Adrenal gland (tissue), 12 donors: Measurements from ENCODE around the gene TSPAN18. TPM values are rescaled to one million over a fixed set of nuclear protein-coding genes. Genes with fewer than 3 reads are reported as not detected.
A peak's percentile ranks its signal among the peaks of the same experiment; 100 is the strongest.

Experiments
- DNase-seq, 7 donors: peaks; one replicate each; pipeline ENCODE4 v3.0.0-alpha.2; 2019 to 2020
- H3K27ac ChIP-seq, 5 donors: fragments of 200-600 bp; sonication (generic) in 4 of 5; 1 replicate in 3 of 5; 2 replicates in 2 of 5; pipeline versions ENCODE4 v1.5.1 to v1.8.0; 2016 to 2020; ENCODE audit warnings: mild to moderate bottlenecking in 1 of 5
- H3K27me3 ChIP-seq: fragments of 200-600 bp; 2 replicates; pipeline ENCODE4 v1.8.0; 2021
- H3K36me3 ChIP-seq, 2 donors: fragments of 200-600 bp; replicated peaks in 1 of 2; 1 replicate in 1 of 2; 2 replicates in 1 of 2; pipeline versions ENCODE4 v1.5.1 to v1.8.0; 2018 to 2022
- H3K4me1 ChIP-seq, 2 donors: fragments of 200-600 bp; replicated peaks in 1 of 2; 1 replicate in 1 of 2; 2 replicates in 1 of 2; pipeline versions ENCODE4 v1.5.1 to v1.8.0; 2018 to 2021
- H3K4me3 ChIP-seq, 4 donors: fragments of 200-600 bp; sonication (generic) in 3 of 4; one replicate each; pipeline ENCODE4 v1.5.1; 2016 to 2018
- H3K9me3 ChIP-seq, 3 donors: fragments of 200-600 bp; sonication (generic) in 1 of 3; replicated peaks in 1 of 3; 1 replicate in 2 of 3; 2 replicates in 1 of 3; pipeline versions ENCODE4 v1.5.1 to v1.8.0; 2016 to 2021
- POLR2A ChIP-seq, 2 donors: fragments of 450-650 bp; IDR thresholded peaks; one replicate each; pipeline ENCODE4 v1.6.1; 2017; ENCODE audit warnings: antibody characterized with exemption in 2 of 2, mild to moderate bottlenecking in 2 of 2, moderate library complexity in 1 of 2
- WGBS, 4 donors: extraction: QIAGEN DNeasy Blood & Tissue Kit in 2 of 4; methylation state at CpG; one replicate each; pipeline versions ENCODE4 v1.1.5 to v1.1.7; 2013 to 2017; 5-methylcytosine and 5-hydroxymethylcytosine counted together
- intact Hi-C, 2 donors: fragments of 100-400 bp; cut with DNase I; formaldehyde crosslinking; loops; one replicate each; pipeline versions ENCODE4 v1.14.1 to v1.15.0; 2022 to 2023
- polyA plus RNA-seq, 3 donors: library from polyadenylated mRNA; stranded (reverse); fragments of 200-250 nt in 2 of 3; fragments of 350-450 nt in 1 of 3; fragmentation: Illumina TruSeq in 1 of 3; extraction: RNeasy Lipid Tissue Mini Kit (QIAGEN cat#74804) in 1 of 3; gene quantifications; one replicate each; pipeline ENCODE4 v1.2.3, GENCODE V29; 2013 to 2014
- total RNA-seq, 9 donors: library from RNA; depleted of rRNA in 4 of 9; stranded (reverse); fragments of >200 nt in 4 of 9; fragments of 120-200 nt in 1 of 9; fragmentation: NEBNext Ultra II Directional in 1 of 9; extraction: Animal tissue kit (Norgen Biotek cat#: 25700) in 1 of 9; gene quantifications; one replicate each; pipeline versions ENCODE4 v1.1.0 to v1.2.4, GENCODE V29; 2013 to 2023
- TF ChIP-seq, protein P1 (sequence below), 6 experiments: fragments of 450-650 bp in 4 of 6; fragments of 200-600 bp in 2 of 6; sonication (generic) in 1 of 6; IDR thresholded peaks; 1 replicate in 5 of 6; 2 replicates in 1 of 6; pipeline versions ENCODE4 v1.5.1 to v1.8.0; 2016 to 2021; ENCODE audit warnings: antibody characterized with exemption in 6 of 6, mild to moderate bottlenecking in 2 of 6, moderate library complexity in 1 of 6
- donor health status: healthy with polysubstance abuse.
- donor health status: Bipolar disorder and iron deficiency.
- donor health status: DM: yes; HTN: yes; CAD: no.
- donor health status: DM: no; HTN: no; CAD: no.
- donor health status: DM: no; HTN: no; CAD: no.
- donor health status: DM: yes; HTN: yes; CAD: no.

The TSPAN18 gene
- total and polyA plus RNA-seq, 12 donors, result 24.5 to 168 (median 58.4) TPM

DNA sequence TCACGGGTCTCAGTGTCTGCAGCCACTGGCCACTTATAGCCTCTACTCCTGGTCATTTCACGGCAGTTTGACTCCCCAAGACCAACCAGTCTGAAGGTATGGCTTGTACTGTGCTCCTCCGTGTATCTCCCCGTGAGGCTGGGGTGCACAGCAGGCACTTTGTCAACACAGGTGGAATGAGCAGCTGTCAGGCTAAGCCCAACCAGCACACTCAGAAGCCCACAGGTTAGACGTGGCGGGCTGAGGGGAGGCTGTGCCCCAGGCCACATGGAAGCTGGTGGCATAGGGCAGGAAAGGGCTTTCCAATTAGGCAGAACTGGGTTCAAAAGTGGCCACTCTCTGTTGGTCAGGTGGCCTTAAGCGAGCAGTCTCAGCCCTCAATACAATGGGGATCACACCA is 216.9 kb downstream of the TSPAN18 start:
- H3K4me3 ChIP-seq, result no peak overlapping the region
- intact Hi-C loops, result no loop called here
- WGBS, 4 donors, result 78 to 86% (median 83%) methylated on average over 3 to 7 of the region's 7 CpGs
- peaks cover 0 to 4% of the 10 kb centered on the region in 2 donors for H3K4me1 ChIP-seq
- no peaks in the 10 kb centered on the region for H3K27me3 ChIP-seq
- no peak for DNase-seq
- H3K9me3 ChIP-seq, result no peaks in the 10 kb centered on the region
- H3K36me3 ChIP-seq, result no peaks in the 10 kb centered on the region
- no peak overlapping the region for H3K27ac ChIP-seq
- TF ChIP-seq POLR2A (IDR thresholded peaks at IDR 0.05), result no peak
- TF ChIP-seq, protein P1, sequence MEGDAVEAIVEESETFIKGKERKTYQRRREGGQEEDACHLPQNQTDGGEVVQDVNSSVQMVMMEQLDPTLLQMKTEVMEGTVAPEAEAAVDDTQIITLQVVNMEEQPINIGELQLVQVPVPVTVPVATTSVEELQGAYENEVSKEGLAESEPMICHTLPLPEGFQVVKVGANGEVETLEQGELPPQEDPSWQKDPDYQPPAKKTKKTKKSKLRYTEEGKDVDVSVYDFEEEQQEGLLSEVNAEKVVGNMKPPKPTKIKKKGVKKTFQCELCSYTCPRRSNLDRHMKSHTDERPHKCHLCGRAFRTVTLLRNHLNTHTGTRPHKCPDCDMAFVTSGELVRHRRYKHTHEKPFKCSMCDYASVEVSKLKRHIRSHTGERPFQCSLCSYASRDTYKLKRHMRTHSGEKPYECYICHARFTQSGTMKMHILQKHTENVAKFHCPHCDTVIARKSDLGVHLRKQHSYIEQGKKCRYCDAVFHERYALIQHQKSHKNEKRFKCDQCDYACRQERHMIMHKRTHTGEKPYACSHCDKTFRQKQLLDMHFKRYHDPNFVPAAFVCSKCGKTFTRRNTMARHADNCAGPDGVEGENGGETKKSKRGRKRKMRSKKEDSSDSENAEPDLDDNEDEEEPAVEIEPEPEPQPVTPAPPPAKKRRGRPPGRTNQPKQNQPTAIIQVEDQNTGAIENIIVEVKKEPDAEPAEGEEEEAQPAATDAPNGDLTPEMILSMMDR (IDR thresholded peaks at IDR 0.05), result no peak

DNA sequence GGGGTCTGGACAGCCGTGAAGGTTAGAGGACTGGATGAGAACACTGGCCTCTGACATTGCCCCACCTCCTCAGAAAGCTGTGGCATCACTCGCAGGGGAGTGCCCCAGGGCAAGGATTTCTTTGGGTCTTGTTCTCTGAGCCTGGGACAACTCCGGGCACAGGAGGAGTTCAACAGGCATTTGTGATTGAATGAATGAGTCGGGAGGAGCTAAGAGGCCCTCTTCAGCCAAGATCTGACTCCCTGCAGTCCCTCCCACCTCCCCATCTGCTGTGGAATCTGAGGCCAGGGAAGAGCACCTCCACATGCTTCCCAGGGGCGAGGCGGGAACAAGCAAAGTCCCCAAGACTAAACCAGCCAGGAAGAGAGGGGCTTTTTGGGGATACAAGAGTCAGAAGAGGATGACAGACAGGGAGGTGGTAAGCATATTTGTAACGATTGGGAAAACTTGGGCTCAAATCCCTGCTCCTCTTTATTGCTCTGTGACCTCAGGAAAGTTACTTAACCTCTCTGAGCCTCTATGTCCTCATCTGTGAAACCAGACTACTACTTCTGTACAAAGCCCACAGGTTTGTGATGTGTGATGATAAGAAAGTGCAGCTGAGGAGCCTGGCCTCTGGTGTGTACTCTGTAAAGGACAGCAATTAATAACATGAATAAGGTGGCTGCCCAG is 217.6 kb downstream of the TSPAN18 start:
- DNase-seq, result no peak
- intact Hi-C loops, result no loop called here
- Histone ChIP-seq H3K4me3 (no peak overlapping the region), H3K36me3 (no peaks in the 10 kb centered on the region), H3K27me3 (no peaks in the 10 kb centered on the region), H3K4me1 (peaks cover 0 to 4% of the 10 kb centered on the region in 2 donors), H3K9me3 (no peaks in the 10 kb centered on the region), H3K27ac (no peak overlapping the region)
- WGBS, 4 donors, result 64 to 73% (median 67%) methylated on average over 7 of the region's 7 CpGs
- TF ChIP-seq, protein P1 (IDR thresholded peaks at IDR 0.05), result no peak
- TF ChIP-seq POLR2A (IDR thresholded peaks at IDR 0.05), result no peak

DNA sequence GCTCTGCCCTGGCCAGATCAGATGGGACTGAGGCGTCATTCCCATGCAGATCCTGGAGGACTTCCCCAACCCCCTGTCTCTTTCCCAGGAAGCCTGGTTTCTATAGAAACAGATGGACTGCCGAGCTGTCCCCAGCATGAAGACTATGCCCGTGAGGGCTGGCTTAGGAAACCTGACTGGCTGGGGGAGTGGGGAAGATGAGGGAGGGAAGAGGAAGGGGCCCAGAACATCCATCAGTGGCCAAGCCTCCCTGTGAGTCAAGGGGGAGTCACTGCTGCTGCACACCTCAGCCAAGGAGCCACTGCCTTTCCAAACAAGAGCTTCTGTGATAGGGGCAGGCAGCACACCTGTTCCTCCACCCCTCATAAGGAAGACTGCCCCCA is 218.1 kb downstream of the TSPAN18 start:
- H3K27ac ChIP-seq, result no peak overlapping the region
- H3K4me1 ChIP-seq, result peaks cover under 1 to 4% of the 10 kb centered on the region in 2 donors
- WGBS, 4 donors, result 44 to 76% (median 47%) methylated on average over 2 to 3 of the region's 3 CpGs

DNA sequence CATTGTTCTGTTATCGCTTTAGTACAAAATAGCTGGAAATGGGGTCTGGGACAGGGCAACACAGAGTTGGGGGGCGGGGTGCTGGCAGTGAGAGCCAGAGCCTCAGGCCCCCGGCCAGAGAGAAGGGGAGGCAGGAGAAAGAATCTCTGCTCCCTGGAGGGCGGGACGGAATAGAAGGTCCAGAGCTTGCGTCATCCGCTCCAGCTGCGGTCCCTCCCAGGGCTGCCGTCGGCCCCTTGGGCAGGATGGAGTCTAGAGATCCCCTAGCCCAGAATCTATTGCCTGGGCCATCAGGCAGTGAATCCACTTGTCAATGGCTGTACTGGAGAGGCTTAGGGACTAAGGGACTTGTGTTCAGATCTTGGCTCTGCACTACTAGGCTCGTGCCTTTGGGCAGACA is 218.9 kb downstream of the TSPAN18 start:
- Histone ChIP-seq H3K4me1 (peaks cover 4 to 8% of the 10 kb centered on the region in 2 donors), H3K27ac (peak overlapping the region in 1 of 5 donors; percentile 76), H3K4me3 (no peak overlapping the region), H3K36me3 (no peaks in the 10 kb centered on the region), H3K27me3 (no peaks in the 10 kb centered on the region), H3K9me3 (no peaks in the 10 kb centered on the region)
- 64 to 85% (median 83%) methylated on average over 8 to 11 of the region's 11 CpGs for WGBS, 4 donors
- intact Hi-C loops, result no loop called here
- TF ChIP-seq, protein P1 (IDR thresholded peaks at IDR 0.05), result no peak
- peak in 1 of 7 donors; percentile 18 for DNase-seq

More for the DNA sequence above, 218.1 kb downstream of the TSPAN18 start:
- no peaks in the 10 kb centered on the region for H3K27me3 ChIP-seq
- no peaks in the 10 kb centered on the region for H3K36me3 ChIP-seq
- no peaks in the 10 kb centered on the region for H3K9me3 ChIP-seq
- intact Hi-C loops, result no loop called here
- no peak for DNase-seq
- H3K4me3 ChIP-seq, result no peak overlapping the region
- TF ChIP-seq, protein P1 (IDR thresholded peaks at IDR 0.05), result no peak
- TF ChIP-seq POLR2A (IDR thresholded peaks at IDR 0.05), result no peak
